Gastrocnemius medialis (tissue), 4 donors: ENCODE results near the gene SLC35F1.

Experiments
- POLR2A ChIP-seq, 2 donors: fragments of 450-650 bp; IDR thresholded peaks; one replicate each; pipeline ENCODE4 v1.6.1; 2017; ENCODE audit warnings: antibody characterized with exemption in 2 of 2, mild to moderate bottlenecking in 2 of 2, moderate library complexity in 2 of 2
- TF ChIP-seq, protein P1 (sequence below), 5 experiments: fragments of 450-650 bp in 3 of 5; fragments of 200-600 bp in 2 of 5; sonication (generic) in 2 of 5; IDR thresholded peaks in 4 of 5; conservative IDR thresholded peaks in 1 of 5; 1 replicate in 4 of 5; 2 replicates in 1 of 5; pipeline ENCODE4 v1.5.1; 2016 to 2019; ENCODE audit warnings: antibody characterized with exemption in 5 of 5, mild to moderate bottlenecking in 3 of 5, moderate library complexity in 3 of 5

DNA sequence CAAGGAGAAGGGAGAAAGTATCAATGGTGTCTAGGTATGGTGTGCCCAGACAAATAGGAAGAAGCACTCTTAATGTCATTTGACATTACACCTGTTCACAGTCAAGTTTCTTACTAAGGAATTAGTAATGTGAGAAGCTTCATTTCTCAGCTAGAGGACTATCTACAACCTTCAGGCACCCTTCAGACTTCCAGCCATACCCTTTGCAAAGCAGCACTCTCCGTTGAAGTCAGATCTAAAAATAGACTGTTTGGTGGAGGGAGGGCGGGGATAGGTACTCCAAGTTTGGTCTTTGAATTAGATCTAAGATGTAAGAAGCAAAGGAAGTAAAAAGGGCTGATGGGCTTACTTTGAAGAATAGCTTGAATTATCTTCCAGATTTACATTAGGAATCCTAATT lies 311.1 kb downstream of the SLC35F1 start:
- TF ChIP-seq, protein P1, sequence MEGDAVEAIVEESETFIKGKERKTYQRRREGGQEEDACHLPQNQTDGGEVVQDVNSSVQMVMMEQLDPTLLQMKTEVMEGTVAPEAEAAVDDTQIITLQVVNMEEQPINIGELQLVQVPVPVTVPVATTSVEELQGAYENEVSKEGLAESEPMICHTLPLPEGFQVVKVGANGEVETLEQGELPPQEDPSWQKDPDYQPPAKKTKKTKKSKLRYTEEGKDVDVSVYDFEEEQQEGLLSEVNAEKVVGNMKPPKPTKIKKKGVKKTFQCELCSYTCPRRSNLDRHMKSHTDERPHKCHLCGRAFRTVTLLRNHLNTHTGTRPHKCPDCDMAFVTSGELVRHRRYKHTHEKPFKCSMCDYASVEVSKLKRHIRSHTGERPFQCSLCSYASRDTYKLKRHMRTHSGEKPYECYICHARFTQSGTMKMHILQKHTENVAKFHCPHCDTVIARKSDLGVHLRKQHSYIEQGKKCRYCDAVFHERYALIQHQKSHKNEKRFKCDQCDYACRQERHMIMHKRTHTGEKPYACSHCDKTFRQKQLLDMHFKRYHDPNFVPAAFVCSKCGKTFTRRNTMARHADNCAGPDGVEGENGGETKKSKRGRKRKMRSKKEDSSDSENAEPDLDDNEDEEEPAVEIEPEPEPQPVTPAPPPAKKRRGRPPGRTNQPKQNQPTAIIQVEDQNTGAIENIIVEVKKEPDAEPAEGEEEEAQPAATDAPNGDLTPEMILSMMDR (IDR thresholded peaks at IDR 0.05 in 4 of 5, conservative IDR thresholded peaks at IDR 0.05 in 1 of 5): no peak
- TF ChIP-seq POLR2A (IDR thresholded peaks at IDR 0.05): no peak
